PC-9 (cell line): Measurements from ENCODE around the gene DUSP16.

Experiments used
- EZH2 ChIP-seq: fragments of 200-600 bp; sonication (generic); IDR thresholded peaks from 2 replicates; pipeline ENCODE4 v1.8.0; 2017; ENCODE audit warnings: antibody characterized with exemption, low read depth
- TF ChIP-seq, protein P1 (sequence below): fragments of 200-600 bp; sonication (generic); conservative IDR thresholded peaks from 2 replicates; pipeline ENCODE4 v1.6.1; 2017; ENCODE audit warnings: mixed run types, antibody characterized with exemption, mild to moderate bottlenecking, moderate library complexity

DNA sequence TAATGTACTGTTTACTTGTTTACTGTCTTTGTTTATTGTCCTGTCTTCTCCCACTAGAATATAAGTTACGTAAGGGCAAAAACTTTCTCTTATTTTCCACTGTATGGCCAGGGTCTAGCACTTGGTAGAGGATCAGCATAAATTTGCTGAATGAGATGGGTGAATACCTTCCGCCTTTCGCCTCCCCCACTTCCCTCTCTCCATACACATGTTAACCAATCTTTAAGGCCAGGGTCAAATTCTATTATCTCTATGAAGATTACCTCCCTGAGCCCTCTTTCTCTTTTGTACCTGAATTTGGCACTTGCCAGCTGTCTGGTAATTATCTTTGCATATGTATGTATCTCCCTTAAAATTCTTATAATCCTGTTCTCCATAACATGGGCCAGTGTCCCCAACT is 4.9 kb downstream of the DUSP16 start:
- TF ChIP-seq, protein P1, sequence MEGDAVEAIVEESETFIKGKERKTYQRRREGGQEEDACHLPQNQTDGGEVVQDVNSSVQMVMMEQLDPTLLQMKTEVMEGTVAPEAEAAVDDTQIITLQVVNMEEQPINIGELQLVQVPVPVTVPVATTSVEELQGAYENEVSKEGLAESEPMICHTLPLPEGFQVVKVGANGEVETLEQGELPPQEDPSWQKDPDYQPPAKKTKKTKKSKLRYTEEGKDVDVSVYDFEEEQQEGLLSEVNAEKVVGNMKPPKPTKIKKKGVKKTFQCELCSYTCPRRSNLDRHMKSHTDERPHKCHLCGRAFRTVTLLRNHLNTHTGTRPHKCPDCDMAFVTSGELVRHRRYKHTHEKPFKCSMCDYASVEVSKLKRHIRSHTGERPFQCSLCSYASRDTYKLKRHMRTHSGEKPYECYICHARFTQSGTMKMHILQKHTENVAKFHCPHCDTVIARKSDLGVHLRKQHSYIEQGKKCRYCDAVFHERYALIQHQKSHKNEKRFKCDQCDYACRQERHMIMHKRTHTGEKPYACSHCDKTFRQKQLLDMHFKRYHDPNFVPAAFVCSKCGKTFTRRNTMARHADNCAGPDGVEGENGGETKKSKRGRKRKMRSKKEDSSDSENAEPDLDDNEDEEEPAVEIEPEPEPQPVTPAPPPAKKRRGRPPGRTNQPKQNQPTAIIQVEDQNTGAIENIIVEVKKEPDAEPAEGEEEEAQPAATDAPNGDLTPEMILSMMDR, result no peak
- TF ChIP-seq EZH2, result no peak
